ENCODE results near the gene WDR81.

- no peak for TF ChIP-seq CTCF (IDR thresholded peaks at IDR 0.05)
- TF ChIP-seq, protein P1, sequence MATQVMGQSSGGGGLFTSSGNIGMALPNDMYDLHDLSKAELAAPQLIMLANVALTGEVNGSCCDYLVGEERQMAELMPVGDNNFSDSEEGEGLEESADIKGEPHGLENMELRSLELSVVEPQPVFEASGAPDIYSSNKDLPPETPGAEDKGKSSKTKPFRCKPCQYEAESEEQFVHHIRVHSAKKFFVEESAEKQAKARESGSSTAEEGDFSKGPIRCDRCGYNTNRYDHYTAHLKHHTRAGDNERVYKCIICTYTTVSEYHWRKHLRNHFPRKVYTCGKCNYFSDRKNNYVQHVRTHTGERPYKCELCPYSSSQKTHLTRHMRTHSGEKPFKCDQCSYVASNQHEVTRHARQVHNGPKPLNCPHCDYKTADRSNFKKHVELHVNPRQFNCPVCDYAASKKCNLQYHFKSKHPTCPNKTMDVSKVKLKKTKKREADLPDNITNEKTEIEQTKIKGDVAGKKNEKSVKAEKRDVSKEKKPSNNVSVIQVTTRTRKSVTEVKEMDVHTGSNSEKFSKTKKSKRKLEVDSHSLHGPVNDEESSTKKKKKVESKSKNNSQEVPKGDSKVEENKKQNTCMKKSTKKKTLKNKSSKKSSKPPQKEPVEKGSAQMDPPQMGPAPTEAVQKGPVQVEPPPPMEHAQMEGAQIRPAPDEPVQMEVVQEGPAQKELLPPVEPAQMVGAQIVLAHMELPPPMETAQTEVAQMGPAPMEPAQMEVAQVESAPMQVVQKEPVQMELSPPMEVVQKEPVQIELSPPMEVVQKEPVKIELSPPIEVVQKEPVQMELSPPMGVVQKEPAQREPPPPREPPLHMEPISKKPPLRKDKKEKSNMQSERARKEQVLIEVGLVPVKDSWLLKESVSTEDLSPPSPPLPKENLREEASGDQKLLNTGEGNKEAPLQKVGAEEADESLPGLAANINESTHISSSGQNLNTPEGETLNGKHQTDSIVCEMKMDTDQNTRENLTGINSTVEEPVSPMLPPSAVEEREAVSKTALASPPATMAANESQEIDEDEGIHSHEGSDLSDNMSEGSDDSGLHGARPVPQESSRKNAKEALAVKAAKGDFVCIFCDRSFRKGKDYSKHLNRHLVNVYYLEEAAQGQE (IDR thresholded peaks at IDR 0.05; ENCODE audit: insufficient read depth in 1 of 2, low read depth in 2 of 2, low read length in 1 of 2): no peak
- TF ChIP-seq POLR2AphosphoS5 (IDR thresholded peaks at IDR 0.05; ENCODE audit: low read depth, low read length): no peak
- no peak for TF ChIP-seq TCF7L2 (IDR thresholded peaks at IDR 0.05; ENCODE audit: low read depth, low read length)
Observed at GRCh38 chr17:1733759-1734158, 9.3 kb downstream of the WDR81 start.

Data from Panc1 (cell line).